HG02870 (cell line): Measurements from ENCODE around the gene UFL1.
A peak's percentile ranks its signal among the peaks of the same experiment; 100 is the strongest.
"Not testable (repeated sequence)": the region's sequence is repeated elsewhere in the genome, so short reads cannot be mapped to it uniquely, and the experiment has no call there.

Experiments used
- ATAC-seq: cut with Tn5 transposase; IDR thresholded peaks from one replicate; pipeline ENCODE4 v1.9.1; 2021; ENCODE audit warnings: mild to moderate bottlenecking, moderate library complexity; ENCODE audit not compliant: unreplicated experiment

The UFL1 gene

GRCh38 chr6:96521644-96522464 lies at the start of gene UFL1:
Gene UFL1, plus strand, starts transcription at chr6:96521806. Its CDS starts 68 bp downstream, at chr6:96521874.
- peak; percentile 93 for ATAC-seq

- not testable (repeated sequence) for ATAC-seq
These were observed 49.3 kb upstream of the UFL1 start for GRCh38 chr6:96472291-96472690.

GRCh38 chr6:96478695-96479094 lies 42.9 kb upstream of the UFL1 start:
- ATAC-seq = no peak

- ATAC-seq = no peak
These were observed 29.7 kb upstream of the UFL1 start for GRCh38 chr6:96491926-96492325.

- no peak for ATAC-seq
These were observed 21.8 kb upstream of the UFL1 start for GRCh38 chr6:96499781-96500180.

GRCh38 chr6:96502915-96503314 lies 18.7 kb upstream of the UFL1 start:
- no peak for ATAC-seq

GRCh38 chr6:96505363-96505762 lies 16.2 kb upstream of the UFL1 start:
- ATAC-seq = no peak

- ATAC-seq = no peak
These were observed 12.3 kb upstream of the UFL1 start for GRCh38 chr6:96509281-96509680.

- no peak for ATAC-seq
These were observed 1.2 kb upstream of the UFL1 start for GRCh38 chr6:96520171-96521115.

GRCh38 chr6:96521306-96521643 lies 331 bp upstream of the UFL1 start:
- ATAC-seq = peak; percentile 19

GRCh38 chr6:96522465-96523009 lies 931 bp downstream of the UFL1 start:
- peak; percentile 24 for ATAC-seq

GRCh38 chr6:96528193-96528592 lies 6.6 kb downstream of the UFL1 start:
- no peak for ATAC-seq

- ATAC-seq = no peak
These were observed 10.8 kb downstream of the UFL1 start for GRCh38 chr6:96532399-96532798.

GRCh38 chr6:96537726-96538125 lies 16.1 kb downstream of the UFL1 start:
- no peak for ATAC-seq

- peak; percentile 54 for ATAC-seq
These were observed 21.1 kb downstream of the UFL1 start for GRCh38 chr6:96542702-96543101.

- no peak for ATAC-seq
These were observed 24.3 kb downstream of the UFL1 start for GRCh38 chr6:96545882-96546281.

- no peak for ATAC-seq
These were observed 26.0 kb downstream of the UFL1 start for GRCh38 chr6:96547654-96548053.

- no peak for ATAC-seq
These were observed 33.0 kb downstream of the UFL1 start for GRCh38 chr6:96554558-96554957.

GRCh38 chr6:96559740-96560139 lies 38.1 kb downstream of the UFL1 start:
- ATAC-seq = not testable (repeated sequence)

GRCh38 chr6:96562886-96563285 lies 41.3 kb downstream of the UFL1 start, which contains the start of gene FHL5:
Gene FHL5, plus strand, starts transcription at chr6:96563128. Its CDS starts 40,486 bp downstream, at chr6:96603614.
- no peak for ATAC-seq

- ATAC-seq = no peak
These were observed 42.2 kb downstream of the UFL1 start for GRCh38 chr6:96563853-96564252.
